ENCODE data around the gene DCX. TPM values are rescaled to one million over a fixed set of nuclear protein-coding genes. Genes with fewer than 3 reads are reported as not detected.

DCX gene
- total and polyA plus RNA-seq, 7 experiments from 2014 or later, result not detected

DNA sequence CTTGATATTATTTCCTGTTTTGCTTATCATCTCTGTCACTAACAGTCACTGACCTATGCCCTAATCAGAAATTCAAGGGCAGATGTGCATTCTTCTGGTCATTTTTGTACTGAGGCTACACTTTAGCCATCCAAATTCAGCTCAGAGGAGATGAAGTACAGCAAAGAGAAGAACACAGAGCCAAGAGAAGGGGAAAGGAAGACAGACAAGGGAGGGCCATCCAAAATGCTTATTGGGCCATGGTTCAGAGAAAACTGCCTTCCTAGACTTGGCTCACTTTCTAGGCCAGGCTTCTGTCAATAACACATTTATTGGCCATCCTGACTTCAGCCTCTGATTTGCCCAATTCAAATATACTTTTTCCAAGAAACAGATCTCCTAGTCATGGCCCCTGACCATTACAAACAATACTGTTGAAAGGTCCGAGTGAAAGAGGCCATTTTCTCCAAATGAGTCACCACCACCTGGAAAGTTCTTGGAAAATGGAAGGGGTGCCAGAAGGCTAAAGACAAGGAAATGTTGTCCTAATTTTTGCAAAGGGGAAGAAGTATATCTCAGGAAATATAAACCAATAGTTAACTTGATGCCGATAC, 56.4 kb downstream of the DCX start:
- intact Hi-C loops (cut with micrococcal nuclease), result no loop called here
- Histone ChIP-seq H3K9me3 (ENCODE audit: control insufficient read depth in 2 of 3, low read length in 3 of 3) (no peaks in the 10 kb centered on the region), H3K27me3 (ENCODE audit: control insufficient read depth in 2 of 2, insufficient read depth in 2 of 2, low read length in 2 of 2) (no peaks in the 10 kb centered on the region), H3K27ac (ENCODE audit: low read depth, low read length) (no peak overlapping the region), H3K4me1 (ENCODE audit: control insufficient read depth in 2 of 2, insufficient read depth in 2 of 2, low read length in 2 of 2) (no peaks in the 10 kb centered on the region), H3K4me3 (ENCODE audit: low read length) (no peak overlapping the region), H3K36me3 (ENCODE audit: control insufficient read depth in 2 of 3, insufficient read depth in 3 of 3, low read length in 3 of 3) (no peaks in the 10 kb centered on the region)
- Mint-ChIP-seq H3K27me3 (peaks cover 0 to 5% (median 0%) of the 10 kb centered on the region in 5 donors), H3K4me3 (no peak overlapping the region), H3K4me1 (no peaks in the 10 kb centered on the region), H3K36me3 (no peaks in the 10 kb centered on the region), H3K27ac (no peak overlapping the region), H3K9me3 (no peaks in the 10 kb centered on the region)
- POLR2A ChIA-PET, result no interaction called here
- CTCF ChIA-PET, result no interaction called here
- DNase-seq (no peak), ATAC-seq (no peak)

DNA sequence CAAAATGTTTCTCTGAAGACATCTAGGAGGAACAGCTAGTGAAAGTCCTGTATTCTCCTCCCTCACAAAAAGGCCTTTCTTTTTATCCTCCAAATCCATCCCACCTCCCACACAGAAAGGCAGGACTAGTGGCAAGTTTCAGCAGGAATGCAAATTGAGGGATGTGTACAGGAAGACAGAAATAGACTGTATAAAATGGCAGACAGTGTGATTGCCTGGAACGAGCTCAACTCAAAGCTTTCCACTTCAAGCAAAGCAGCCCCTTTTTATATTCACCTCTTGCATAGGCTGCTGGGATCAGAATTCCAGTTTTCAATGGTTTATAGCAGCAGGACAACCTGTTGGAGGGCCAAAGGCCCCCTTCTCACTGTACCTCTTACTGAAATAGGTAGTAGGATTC, 57.5 kb downstream of the DCX start:
- H3K36me3 Mint-ChIP-seq, result no peaks in the 10 kb centered on the region
- CTCF ChIA-PET, result no interaction called here
- H3K4me3 Mint-ChIP-seq, result no peak overlapping the region
- Histone ChIP-seq H3K9me3 (ENCODE audit: control insufficient read depth in 2 of 3, low read length in 3 of 3) (no peaks in the 10 kb centered on the region), H3K27ac (ENCODE audit: low read depth, low read length) (no peak overlapping the region), H3K4me3 (ENCODE audit: low read length) (no peak overlapping the region), H3K4me1 (ENCODE audit: control insufficient read depth in 2 of 2, insufficient read depth in 2 of 2, low read length in 2 of 2) (no peaks in the 10 kb centered on the region), H3K27me3 (ENCODE audit: control insufficient read depth in 2 of 2, insufficient read depth in 2 of 2, low read length in 2 of 2) (no peaks in the 10 kb centered on the region), H3K36me3 (ENCODE audit: control insufficient read depth in 2 of 3, insufficient read depth in 3 of 3, low read length in 3 of 3) (no peaks in the 10 kb centered on the region)
- H3K9me3 Mint-ChIP-seq, result peaks cover 0 to 3% (median 0%) of the 10 kb centered on the region in 11 donors
- no peak overlapping the region for H3K27ac Mint-ChIP-seq
- POLR2A ChIA-PET, result no interaction called here
- no peaks in the 10 kb centered on the region for H3K4me1 Mint-ChIP-seq
- no peak for ATAC-seq
- no peak for DNase-seq
- peaks cover 0 to 6% (median 4%) of the 10 kb centered on the region in 5 donors for H3K27me3 Mint-ChIP-seq
- intact Hi-C loops (cut with micrococcal nuclease), result no loop called here

DNA sequence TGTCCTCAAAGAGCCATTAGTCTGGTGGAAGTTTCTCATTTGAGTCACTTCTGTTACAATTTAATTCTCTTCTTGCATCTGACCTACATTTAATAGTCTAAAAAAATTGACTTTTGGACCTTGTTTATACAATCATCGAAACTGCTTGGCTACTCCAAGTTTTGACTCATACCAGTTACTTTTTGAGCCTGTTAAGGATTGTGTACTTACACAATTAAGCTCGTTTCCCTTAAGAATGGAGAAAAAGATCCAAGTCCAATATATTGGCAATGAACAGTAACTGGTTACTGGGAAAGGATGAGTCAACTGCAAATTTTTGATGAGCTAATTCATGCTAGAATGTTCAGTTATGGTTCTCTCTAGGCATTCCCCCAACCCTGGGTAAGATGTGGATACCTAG, 58.2 kb downstream of the DCX start:
- Mint-ChIP-seq H3K4me3 (no peak overlapping the region), H3K9me3 (peaks cover 0 to 3% (median 0%) of the 10 kb centered on the region in 11 donors), H3K27ac (no peak overlapping the region), H3K27me3 (peaks cover 0 to 7% (median under 1%) of the 10 kb centered on the region in 5 donors), H3K4me1 (no peaks in the 10 kb centered on the region), H3K36me3 (no peaks in the 10 kb centered on the region)
- Histone ChIP-seq H3K27ac (ENCODE audit: low read depth, low read length) (no peak overlapping the region), H3K36me3 (ENCODE audit: control insufficient read depth in 2 of 3, insufficient read depth in 3 of 3, low read length in 3 of 3) (no peaks in the 10 kb centered on the region), H3K27me3 (ENCODE audit: control insufficient read depth in 2 of 2, insufficient read depth in 2 of 2, low read length in 2 of 2) (no peaks in the 10 kb centered on the region), H3K9me3 (ENCODE audit: control insufficient read depth in 2 of 3, low read length in 3 of 3) (no peaks in the 10 kb centered on the region), H3K4me3 (ENCODE audit: low read length) (no peak overlapping the region), H3K4me1 (ENCODE audit: control insufficient read depth in 2 of 2, insufficient read depth in 2 of 2, low read length in 2 of 2) (no peaks in the 10 kb centered on the region)
- DNase-seq (no peak), ATAC-seq (no peak)
- intact Hi-C loops (cut with micrococcal nuclease), result no loop called here
- POLR2A ChIA-PET, result no interaction called here
- CTCF ChIA-PET, result no interaction called here

DNA sequence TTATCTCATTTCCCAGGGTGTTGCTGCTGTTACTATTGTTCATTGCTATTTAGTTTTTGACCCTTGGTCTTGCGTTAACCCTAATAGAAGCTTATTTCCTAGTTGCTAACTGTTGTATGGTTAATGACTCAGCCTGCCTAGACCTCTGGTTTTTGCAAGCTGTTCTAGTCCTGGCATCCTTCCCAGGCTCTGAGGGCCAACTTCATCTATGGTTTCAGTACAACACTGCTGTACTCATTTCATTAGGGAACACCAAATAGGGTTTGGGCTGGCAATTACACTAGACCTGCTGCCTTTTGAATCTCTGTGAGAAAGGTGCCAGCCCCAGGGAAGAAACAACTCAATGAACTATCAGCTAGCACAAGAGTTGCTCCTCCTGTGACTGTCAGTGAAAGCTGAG, 59.6 kb downstream of the DCX start:
- no peaks in the 10 kb centered on the region for H3K36me3 Mint-ChIP-seq
- intact Hi-C loops (cut with micrococcal nuclease), result no loop called here

DNA sequence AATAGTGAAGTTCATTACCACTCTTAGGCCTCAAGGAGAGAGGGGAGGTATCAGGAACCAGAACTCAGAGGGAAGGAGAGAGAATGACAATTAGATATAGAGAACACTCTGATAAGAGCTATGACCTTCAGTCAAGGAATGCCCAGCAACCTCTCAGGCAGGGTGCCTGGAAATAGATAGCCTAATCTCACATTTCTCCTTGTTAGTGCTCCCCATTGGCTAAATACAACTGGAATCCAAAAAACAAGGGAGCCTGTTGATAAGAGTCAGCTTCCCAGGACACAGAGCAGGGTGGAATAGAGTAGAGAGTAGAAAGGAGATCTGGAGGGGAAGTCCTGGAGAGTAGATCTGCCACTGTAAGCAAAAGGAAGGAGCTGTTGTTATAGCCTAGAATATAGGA, 62.1 kb downstream of the DCX start:
- Mint-ChIP-seq H3K27me3 (peaks cover 0 to 7% (median 0%) of the 10 kb centered on the region in 5 donors), H3K4me3 (no peak overlapping the region), H3K36me3 (no peaks in the 10 kb centered on the region), H3K4me1 (no peaks in the 10 kb centered on the region), H3K9me3 (peaks cover 0 to 6% (median 2%) of the 10 kb centered on the region in 11 donors), H3K27ac (no peak overlapping the region)
- ATAC-seq, result no peak
- intact Hi-C loops (cut with micrococcal nuclease), result no loop called here
- ChIA-PET POLR2A (no interaction called here), CTCF (no interaction called here)
- no peaks in the 10 kb centered on the region for H3K27me3 ChIP-seq (ENCODE audit: control insufficient read depth in 2 of 2, insufficient read depth in 2 of 2, low read length in 2 of 2)
- H3K4me1 ChIP-seq (ENCODE audit: control insufficient read depth in 2 of 2, insufficient read depth in 2 of 2, low read length in 2 of 2), result no peaks in the 10 kb centered on the region
- no peak overlapping the region for H3K27ac ChIP-seq (ENCODE audit: low read depth, low read length)
- DNase-seq, result no peak
- H3K9me3 ChIP-seq (ENCODE audit: control insufficient read depth in 2 of 3, low read length in 3 of 3), result no peaks in the 10 kb centered on the region
- no peaks in the 10 kb centered on the region for H3K36me3 ChIP-seq (ENCODE audit: control insufficient read depth in 2 of 3, insufficient read depth in 3 of 3, low read length in 3 of 3)
- no peak overlapping the region for H3K4me3 ChIP-seq (ENCODE audit: low read length)

More for the DNA sequence above, 59.6 kb downstream of the DCX start:
- Mint-ChIP-seq H3K4me3 (no peak overlapping the region), H3K27ac (no peak overlapping the region), H3K4me1 (no peaks in the 10 kb centered on the region), H3K9me3 (peaks cover 0 to 3% (median 0%) of the 10 kb centered on the region in 11 donors), H3K27me3 (peaks cover 0 to 7% (median 0%) of the 10 kb centered on the region in 5 donors)
- Histone ChIP-seq H3K27me3 (ENCODE audit: control insufficient read depth in 2 of 2, insufficient read depth in 2 of 2, low read length in 2 of 2) (no peaks in the 10 kb centered on the region), H3K27ac (ENCODE audit: low read depth, low read length) (no peak overlapping the region), H3K4me3 (ENCODE audit: low read length) (no peak overlapping the region), H3K4me1 (ENCODE audit: control insufficient read depth in 2 of 2, insufficient read depth in 2 of 2, low read length in 2 of 2) (no peaks in the 10 kb centered on the region), H3K36me3 (ENCODE audit: control insufficient read depth in 2 of 3, insufficient read depth in 3 of 3, low read length in 3 of 3) (no peaks in the 10 kb centered on the region), H3K9me3 (ENCODE audit: control insufficient read depth in 2 of 3, low read length in 3 of 3) (no peaks in the 10 kb centered on the region)
- no peak for DNase-seq
- CTCF ChIA-PET, result no interaction called here
- no peak for ATAC-seq
- POLR2A ChIA-PET, result no interaction called here

DNA sequence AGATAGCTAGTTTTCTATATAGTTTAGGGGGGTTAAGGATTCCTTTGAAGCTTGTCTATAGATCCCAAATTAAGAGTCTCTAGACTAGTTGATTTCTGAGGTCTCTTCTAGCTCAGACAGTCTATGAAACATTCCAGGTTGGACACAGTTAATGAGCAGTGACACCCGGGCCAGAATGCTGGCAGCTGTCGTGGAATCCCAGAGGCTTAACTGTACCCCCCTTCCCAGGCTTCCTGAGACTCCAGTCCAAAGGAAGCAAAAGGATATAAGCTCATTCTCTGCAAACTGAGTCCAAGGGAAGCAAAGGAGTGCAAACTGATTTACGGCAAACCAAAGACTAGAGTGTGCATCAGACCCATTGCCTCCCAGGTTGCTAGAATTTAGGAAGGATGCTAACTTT, 62.9 kb downstream of the DCX start:
- Histone ChIP-seq H3K4me1 (ENCODE audit: control insufficient read depth in 2 of 2, insufficient read depth in 2 of 2, low read length in 2 of 2) (no peaks in the 10 kb centered on the region), H3K27me3 (ENCODE audit: control insufficient read depth in 2 of 2, insufficient read depth in 2 of 2, low read length in 2 of 2) (no peaks in the 10 kb centered on the region), H3K4me3 (ENCODE audit: low read length) (no peak overlapping the region), H3K27ac (ENCODE audit: low read depth, low read length) (no peak overlapping the region), H3K9me3 (ENCODE audit: control insufficient read depth in 2 of 3, low read length in 3 of 3) (no peaks in the 10 kb centered on the region), H3K36me3 (ENCODE audit: control insufficient read depth in 2 of 3, insufficient read depth in 3 of 3, low read length in 3 of 3) (no peaks in the 10 kb centered on the region)
- Mint-ChIP-seq H3K9me3 (peaks cover 0 to 6% (median 3%) of the 10 kb centered on the region in 11 donors), H3K27me3 (peaks cover 0 to 7% (median 0%) of the 10 kb centered on the region in 5 donors), H3K4me1 (no peaks in the 10 kb centered on the region), H3K27ac (no peak overlapping the region), H3K4me3 (no peak overlapping the region), H3K36me3 (no peaks in the 10 kb centered on the region)
- intact Hi-C loops (cut with micrococcal nuclease), result no loop called here
- CTCF ChIA-PET, result no interaction called here
- POLR2A ChIA-PET, result no interaction called here
- ATAC-seq (no peak), DNase-seq (no peak)

DNA sequence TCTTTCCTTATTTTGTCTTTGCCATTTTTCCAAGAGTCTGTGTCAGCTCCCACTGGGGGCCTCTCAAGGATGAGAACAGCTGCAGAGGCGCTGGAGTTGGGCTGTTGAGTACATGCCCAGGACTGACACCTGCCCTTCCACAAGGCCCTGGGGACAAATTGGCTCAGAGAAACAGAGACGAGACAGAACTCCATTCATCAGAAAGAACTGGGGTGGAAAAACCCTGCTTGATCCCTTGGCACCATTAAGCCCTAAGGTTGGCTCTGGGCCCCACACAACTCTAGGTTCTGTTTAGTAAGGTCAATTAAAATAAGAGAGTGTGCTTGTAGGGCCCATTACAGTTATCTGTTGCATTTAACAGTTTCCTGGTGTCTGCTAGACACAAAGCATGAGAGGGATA, 63.6 kb downstream of the DCX start:
- no peaks in the 10 kb centered on the region for H3K4me1 Mint-ChIP-seq
- CTCF ChIA-PET, result no interaction called here
- no peak overlapping the region for H3K4me3 Mint-ChIP-seq
- intact Hi-C loops (cut with micrococcal nuclease), result no loop called here
- H3K36me3 ChIP-seq (ENCODE audit: control insufficient read depth in 2 of 3, insufficient read depth in 3 of 3, low read length in 3 of 3), result no peaks in the 10 kb centered on the region
- no peak overlapping the region for H3K27ac Mint-ChIP-seq
- peaks cover 0 to 7% (median 0%) of the 10 kb centered on the region in 5 donors for H3K27me3 Mint-ChIP-seq
- H3K27ac ChIP-seq (ENCODE audit: low read depth, low read length), result no peak overlapping the region
- H3K27me3 ChIP-seq (ENCODE audit: control insufficient read depth in 2 of 2, insufficient read depth in 2 of 2, low read length in 2 of 2), result no peaks in the 10 kb centered on the region
- H3K4me3 ChIP-seq (ENCODE audit: low read length), result no peak overlapping the region
- H3K9me3 Mint-ChIP-seq, result peaks cover 0 to 6% (median 3%) of the 10 kb centered on the region in 11 donors
- no peaks in the 10 kb centered on the region for H3K9me3 ChIP-seq (ENCODE audit: control insufficient read depth in 2 of 3, low read length in 3 of 3)
- no peak for DNase-seq
- H3K4me1 ChIP-seq (ENCODE audit: control insufficient read depth in 2 of 2, insufficient read depth in 2 of 2, low read length in 2 of 2), result no peaks in the 10 kb centered on the region
- no peaks in the 10 kb centered on the region for H3K36me3 Mint-ChIP-seq
- ATAC-seq, result no peak
- POLR2A ChIA-PET, result no interaction called here

Data from naive thymus-derived CD4-positive, alpha-beta T cell (primary cell).